Measurements from ENCODE around the gene DLG2.

DNA sequence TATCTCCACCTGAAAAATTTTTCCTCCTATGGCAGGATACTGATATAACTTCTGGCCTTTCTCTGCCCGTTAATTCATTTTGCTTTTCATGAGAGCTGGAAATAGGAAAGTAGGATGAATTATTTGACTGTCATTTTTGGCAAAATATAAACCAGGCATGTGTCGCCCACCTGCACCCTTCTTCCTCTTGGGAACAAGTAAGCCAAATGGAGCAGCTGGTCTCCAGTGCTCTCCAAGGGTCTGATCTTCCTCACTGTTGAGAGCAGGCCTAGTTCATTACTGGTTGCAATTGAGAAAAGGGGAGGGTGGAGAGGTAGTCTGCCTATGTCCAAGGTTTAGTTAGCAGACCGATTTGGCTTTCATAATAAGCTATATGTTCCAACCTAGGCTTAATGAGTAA, 582.2 kb downstream of the DLG2 start:
- TF ChIP-seq, protein P1, sequence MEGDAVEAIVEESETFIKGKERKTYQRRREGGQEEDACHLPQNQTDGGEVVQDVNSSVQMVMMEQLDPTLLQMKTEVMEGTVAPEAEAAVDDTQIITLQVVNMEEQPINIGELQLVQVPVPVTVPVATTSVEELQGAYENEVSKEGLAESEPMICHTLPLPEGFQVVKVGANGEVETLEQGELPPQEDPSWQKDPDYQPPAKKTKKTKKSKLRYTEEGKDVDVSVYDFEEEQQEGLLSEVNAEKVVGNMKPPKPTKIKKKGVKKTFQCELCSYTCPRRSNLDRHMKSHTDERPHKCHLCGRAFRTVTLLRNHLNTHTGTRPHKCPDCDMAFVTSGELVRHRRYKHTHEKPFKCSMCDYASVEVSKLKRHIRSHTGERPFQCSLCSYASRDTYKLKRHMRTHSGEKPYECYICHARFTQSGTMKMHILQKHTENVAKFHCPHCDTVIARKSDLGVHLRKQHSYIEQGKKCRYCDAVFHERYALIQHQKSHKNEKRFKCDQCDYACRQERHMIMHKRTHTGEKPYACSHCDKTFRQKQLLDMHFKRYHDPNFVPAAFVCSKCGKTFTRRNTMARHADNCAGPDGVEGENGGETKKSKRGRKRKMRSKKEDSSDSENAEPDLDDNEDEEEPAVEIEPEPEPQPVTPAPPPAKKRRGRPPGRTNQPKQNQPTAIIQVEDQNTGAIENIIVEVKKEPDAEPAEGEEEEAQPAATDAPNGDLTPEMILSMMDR (IDR thresholded peaks at IDR 0.05; ENCODE audit: insufficient read depth, low read depth, low read length): no peak
- TF ChIP-seq EZH2 (IDR thresholded peaks at IDR 0.05; ENCODE audit: insufficient read depth, low read length): no peak
